Heart left ventricle (tissue), 16 donors: Measurements from ENCODE around the gene TMEM253. TPM values are rescaled to one million over a fixed set of nuclear protein-coding genes. Genes with fewer than 3 reads are reported as not detected.

Experiments used
- ATAC-seq, 4 donors: fragments of 200-7000 bp; cut with Tn5 transposase; one replicate each; pipeline ENCODE4 v1.9.1; 2020 to 2022; ENCODE audit warnings: moderate library complexity in 4 of 4, mild to moderate bottlenecking in 3 of 4, moderate number of reproducible peaks in 1 of 4
- DNase-seq, 5 donors: peaks; one replicate each; pipeline ENCODE4 v3.0.0-alpha.2; 2020
- H3K27ac ChIP-seq, 12 donors: fragments of 200-600 bp; sonication (generic) in 4 of 12; one replicate each; pipeline versions ENCODE4 v1.5.0 to v1.8.0; 2016 to 2022; ENCODE audit warnings: mild to moderate bottlenecking in 2 of 12
- H3K27me3 ChIP-seq, 9 donors: fragments of 200-600 bp; sonication (generic) in 2 of 9; one replicate each; pipeline versions ENCODE4 v1.5.1 to v1.8.0; 2016 to 2022; ENCODE audit warnings: mild to moderate bottlenecking in 3 of 9
- H3K36me3 ChIP-seq, 9 donors: fragments of 200-600 bp; sonication (generic) in 2 of 9; one replicate each; pipeline versions ENCODE4 v1.5.0 to v1.8.0; 2018 to 2022; ENCODE audit warnings: mild to moderate bottlenecking in 2 of 9
- H3K4me1 ChIP-seq, 12 donors: fragments of 200-600 bp; sonication (generic) in 4 of 12; one replicate each; pipeline versions ENCODE4 v1.5.0 to v1.8.0; 2016 to 2022; ENCODE audit warnings: mild to moderate bottlenecking in 3 of 12
- H3K4me3 ChIP-seq, 12 donors: fragments of 200-600 bp; sonication (generic) in 4 of 12; one replicate each; pipeline versions ENCODE4 v1.5.0 to v1.8.0; 2017 to 2022; ENCODE audit warnings: mild to moderate bottlenecking in 9 of 12, moderate library complexity in 4 of 12
- H3K9me3 ChIP-seq, 12 donors: fragments of 200-600 bp; sonication (generic) in 4 of 12; one replicate each; pipeline versions ENCODE4 v1.5.0 to v1.8.0; 2016 to 2022; ENCODE audit warnings: mild to moderate bottlenecking in 1 of 12
- POLR2A ChIP-seq, 2 donors: fragments of 450-650 bp; IDR thresholded peaks; one replicate each; pipeline ENCODE4 v1.6.1; 2017; ENCODE audit warnings: antibody characterized with exemption in 2 of 2, mild to moderate bottlenecking in 2 of 2, moderate library complexity in 2 of 2
- WGBS, 4 donors: extraction: QIAGEN DNeasy Blood & Tissue Kit in 2 of 4; methylation state at CpG; one replicate each; pipeline versions ENCODE4 v1.1.5 to v1.1.7; 2013 to 2018; 5-methylcytosine and 5-hydroxymethylcytosine counted together
- intact Hi-C, 10 donors: fragments of 100-400 bp; cut with DNase I; formaldehyde crosslinking; loops; one replicate each; pipeline versions ENCODE4 v1.11.1 to v1.14.2; 2022
- polyA plus RNA-seq, 2 donors: library from polyadenylated mRNA; stranded (reverse); fragments of 200-250 nt; gene quantifications; one replicate each; pipeline ENCODE4 v1.2.3, GENCODE V29; 2013
- total RNA-seq, 9 donors: library from RNA; depleted of rRNA in 2 of 9; stranded (reverse); fragments of >200 nt in 2 of 9; fragmentation: NEBNext Ultra II Directional in 3 of 9; extraction: Animal tissue kit (Norgen Biotek cat#: 25700) in 3 of 9; gene quantifications; one replicate each; pipeline versions ENCODE4 v1.1.0 to v1.2.4, GENCODE V29; 2016 to 2023
- TF ChIP-seq, protein P1 (sequence below), 12 donors: fragments of 200-600 bp; sonication (generic) in 4 of 12; IDR thresholded peaks; one replicate each; pipeline versions ENCODE4 v1.5.0 to v1.8.0; 2018 to 2022; ENCODE audit warnings: antibody characterized with exemption in 12 of 12, mild to moderate bottlenecking in 5 of 12
- donor health status: ischemic (EF 13 %, LVEDD 7.1; RV severe dilation, severe dysfunction).
- donor health status: healthy with polysubstance abuse.
- donor health status: DM: no; HTN: yes; CAD: no.
- donor health status: DM: no; HTN: no; CAD: no.
- donor health status: ischemic (EF 25% LVEDD 6.9; RV normal size, moderate dysfunction).
- donor health status: ischemic (EF 25% LVEDD 5.7; RV mildly dilated, moderate dysfunction).
- donor health status: healthy.
- donor health status: DM: yes; HTN: yes; CAD: no.
- donor health status: ischemic (EF 35%, LVEDD 5.7; RV mildly dilated, moderate dysfunction).
- donor health status: nonischemic (EF 11% LVEDD 7.7; RV severe dilation, severe dysfunction).
- donor health status: DM: yes; HTN: yes; CAD: no.
- donor health status: PGD.
- donor health status: ischemic (EF 29% LVEDD 5.4; RV normal size, mild dysfunction).
- donor health status: nonischemic (EF 23%, LVEDD 6.1; RV moderate dilation, normal function).

Gene TMEM253
- total and polyA plus RNA-seq, 11 donors, result 0.19 to 0.79 (median 0.36) TPM; not detected in 3

DNA sequence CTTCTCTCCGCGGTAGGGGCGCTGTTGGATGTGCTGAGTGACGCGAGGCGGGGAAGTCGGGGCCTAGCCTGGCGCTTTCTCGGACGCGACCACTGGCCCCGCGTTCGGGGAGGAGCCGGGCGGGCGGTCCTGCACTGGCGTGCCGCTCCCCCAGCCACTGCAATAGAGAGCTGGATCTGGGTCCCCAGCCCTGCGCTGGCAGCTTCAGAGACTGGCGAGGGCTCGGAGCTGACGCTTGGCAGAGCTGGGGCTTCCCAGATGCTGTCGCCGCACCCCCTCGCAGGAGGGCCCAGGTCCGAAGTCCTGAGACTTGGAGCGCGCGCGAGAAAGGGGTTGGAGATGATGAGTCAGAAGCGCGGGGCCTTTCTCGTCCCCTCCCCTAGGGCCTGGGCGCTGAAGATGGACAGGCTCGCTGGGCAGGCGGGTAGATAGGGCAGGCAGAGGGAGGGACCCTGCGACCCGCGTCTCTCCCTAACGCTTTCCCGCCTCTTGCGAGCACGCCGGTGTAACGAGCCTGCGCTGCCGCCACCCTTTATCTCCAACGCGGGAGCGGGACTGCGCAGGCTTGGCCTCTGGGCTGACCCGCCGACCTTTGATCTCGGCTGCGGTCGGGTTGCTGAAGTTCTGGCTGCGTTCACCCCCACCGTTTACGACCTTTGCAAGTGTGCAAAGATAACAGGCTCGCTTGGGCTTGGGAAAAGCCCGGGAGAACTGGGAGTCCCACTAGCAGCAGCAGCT is 3.0 kb downstream of the TMEM253 start:
- Histone ChIP-seq H3K4me1 (peaks cover 0 to 53% (median 37%) of the 10 kb centered on the region in 12 donors), H3K27ac (peak overlapping the region; percentile 95 to 100 (median 97)), H3K4me3 (peak overlapping the region; percentile 61 to 88 (median 76)), H3K9me3 (no peaks in the 10 kb centered on the region), H3K27me3 (no peaks in the 10 kb centered on the region), H3K36me3 (no peaks in the 10 kb centered on the region)
- WGBS, 4 donors, result 0 to 1% (median 0%) methylated on average over 53 to 62 of the region's 62 CpGs
- peak; percentile 97 to 99 (median 97) for DNase-seq
- TF ChIP-seq POLR2A (IDR thresholded peaks at IDR 0.05), result peak in 1 of 2 donors; percentile 91
- TF ChIP-seq, protein P1, sequence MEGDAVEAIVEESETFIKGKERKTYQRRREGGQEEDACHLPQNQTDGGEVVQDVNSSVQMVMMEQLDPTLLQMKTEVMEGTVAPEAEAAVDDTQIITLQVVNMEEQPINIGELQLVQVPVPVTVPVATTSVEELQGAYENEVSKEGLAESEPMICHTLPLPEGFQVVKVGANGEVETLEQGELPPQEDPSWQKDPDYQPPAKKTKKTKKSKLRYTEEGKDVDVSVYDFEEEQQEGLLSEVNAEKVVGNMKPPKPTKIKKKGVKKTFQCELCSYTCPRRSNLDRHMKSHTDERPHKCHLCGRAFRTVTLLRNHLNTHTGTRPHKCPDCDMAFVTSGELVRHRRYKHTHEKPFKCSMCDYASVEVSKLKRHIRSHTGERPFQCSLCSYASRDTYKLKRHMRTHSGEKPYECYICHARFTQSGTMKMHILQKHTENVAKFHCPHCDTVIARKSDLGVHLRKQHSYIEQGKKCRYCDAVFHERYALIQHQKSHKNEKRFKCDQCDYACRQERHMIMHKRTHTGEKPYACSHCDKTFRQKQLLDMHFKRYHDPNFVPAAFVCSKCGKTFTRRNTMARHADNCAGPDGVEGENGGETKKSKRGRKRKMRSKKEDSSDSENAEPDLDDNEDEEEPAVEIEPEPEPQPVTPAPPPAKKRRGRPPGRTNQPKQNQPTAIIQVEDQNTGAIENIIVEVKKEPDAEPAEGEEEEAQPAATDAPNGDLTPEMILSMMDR (IDR thresholded peaks at IDR 0.05), result peak; percentile 57 to 93 (median 80)
- intact Hi-C loops, result loop anchor here in 8 of 10 donors (1.0 to 10.0 kb wide), 15 partner anchors 12 to 639 kb away; partner anchors contain the start of genes ARHGEF40 (in 4 of the 8), RNASE4 (in 3 of the 8), ANG (in 2 of the 8) and PIP4P1 (in 1 of the 8)
- peak; percentile 94 to 97 (median 96) for ATAC-seq

DNA sequence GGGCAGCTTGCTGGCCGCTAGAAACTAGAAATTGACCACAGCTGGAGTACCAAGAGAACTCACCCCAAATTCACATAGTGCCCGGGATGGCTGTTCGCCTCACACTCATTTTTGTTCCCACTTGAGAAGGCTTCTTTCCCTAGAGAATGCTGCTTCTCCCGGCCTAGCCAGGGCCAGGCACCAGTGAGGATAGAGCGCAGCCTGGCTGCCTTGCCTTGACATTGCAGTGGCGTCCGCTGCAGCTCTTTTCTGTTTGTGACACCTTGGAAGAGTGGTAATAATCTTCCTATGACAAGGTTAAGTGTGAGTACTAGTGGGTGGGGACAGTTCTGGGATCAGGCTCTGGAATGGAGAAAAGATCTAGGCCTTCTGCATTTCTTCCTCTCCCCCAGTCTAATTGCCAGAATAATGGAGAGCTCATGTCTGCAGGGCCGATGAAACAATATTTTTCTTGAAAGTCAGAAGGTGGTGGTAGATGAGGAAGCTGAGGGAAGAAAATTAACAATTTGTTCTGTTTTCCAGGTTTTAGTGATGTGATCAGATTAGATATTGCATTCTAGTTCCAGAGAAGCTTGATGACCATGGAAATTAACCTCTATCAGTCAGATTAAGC is 3.7 kb downstream of the TMEM253 start:
- intact Hi-C loops, result loop anchor here (1.0 to 10.0 kb wide), 16 partner anchors 12 to 640 kb away; partner anchors contain the start of genes ARHGEF40 (in 4 of the 10), RNASE4 (in 3 of the 10), ANG (in 2 of the 10) and PIP4P1 (in 1 of the 10)
- peaks cover 0 to 46% (median 30%) of the 10 kb centered on the region in 12 donors for H3K4me1 ChIP-seq
- TF ChIP-seq, protein P1 (IDR thresholded peaks at IDR 0.05), result peak; percentile 88 to 99 (median 96)
- no peak for TF ChIP-seq POLR2A (IDR thresholded peaks at IDR 0.05)
- peak; percentile 72 to 82 (median 76) for ATAC-seq
- H3K27ac ChIP-seq, result peak overlapping the region; percentile 95 to 100 (median 97)
- H3K4me3 ChIP-seq, result peak overlapping the region; percentile 61 to 88 (median 76)
- no peaks in the 10 kb centered on the region for H3K27me3 ChIP-seq
- no peaks in the 10 kb centered on the region for H3K36me3 ChIP-seq
- WGBS, 4 donors, result 6 to 9% (median 8%) methylated on average over 8 of the region's 8 CpGs
- DNase-seq, result peak; percentile 76 to 89 (median 84)
- H3K9me3 ChIP-seq, result no peaks in the 10 kb centered on the region

DNA sequence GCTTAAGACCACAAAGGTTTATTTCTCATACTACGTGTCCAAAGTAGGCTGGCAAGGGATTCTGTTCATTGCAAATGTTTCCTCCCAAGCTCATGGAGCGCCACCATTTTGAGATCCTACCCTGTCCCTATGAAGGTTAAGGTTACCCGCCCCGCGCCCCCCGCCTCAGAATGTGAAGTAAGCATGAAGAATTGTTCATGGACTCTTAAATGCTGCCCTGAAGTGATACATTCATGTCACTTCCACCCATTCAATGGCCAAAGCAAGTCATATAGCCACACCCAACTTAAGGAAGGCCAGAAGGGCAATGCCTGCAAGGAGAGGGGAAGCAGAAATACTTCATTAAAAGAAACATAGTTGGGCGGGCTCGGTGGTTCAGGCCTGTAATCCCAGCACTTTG is 4.2 kb downstream of the TMEM253 start:
- H3K36me3 ChIP-seq, result no peaks in the 10 kb centered on the region
- no peaks in the 10 kb centered on the region for H3K9me3 ChIP-seq
- intact Hi-C loops, result loop anchor here (2.0 to 10.0 kb wide), 11 partner anchors 34 to 640 kb away; partner anchors contain the start of genes ANG (in 2 of the 10), RNASE4 (in 2 of the 10), ARHGEF40 (in 1 of the 10) and PIP4P1 (in 1 of the 10)
- no peaks in the 10 kb centered on the region for H3K27me3 ChIP-seq
- DNase-seq, result no peak
- no peak for ATAC-seq
- TF ChIP-seq, protein P1 (IDR thresholded peaks at IDR 0.05), result no peak
- no peak for TF ChIP-seq POLR2A (IDR thresholded peaks at IDR 0.05)
- peak overlapping the region in 2 of 12 donors; percentile 79 to 85 for H3K4me3 ChIP-seq
- peaks cover 0 to 44% (median 29%) of the 10 kb centered on the region in 12 donors for H3K4me1 ChIP-seq
- peak overlapping the region in 11 of 12 donors; percentile 95 to 100 (median 97) for H3K27ac ChIP-seq
- 83 to 85% (median 84%) methylated on average over 8 of the region's 8 CpGs for WGBS, 4 donors
